HG03103 (cell line): ENCODE results near the gene ZCCHC13.
"Not testable (repeated sequence)": the region's sequence is repeated elsewhere in the genome, so short reads cannot be mapped to it uniquely, and the experiment has no call there.

Experiments used
- ATAC-seq: cut with Tn5 transposase; IDR thresholded peaks from one replicate; pipeline ENCODE4 v1.9.1; 2021; ENCODE audit warnings: low read depth; ENCODE audit not compliant: unreplicated experiment

ZCCHC13 gene

DNA sequence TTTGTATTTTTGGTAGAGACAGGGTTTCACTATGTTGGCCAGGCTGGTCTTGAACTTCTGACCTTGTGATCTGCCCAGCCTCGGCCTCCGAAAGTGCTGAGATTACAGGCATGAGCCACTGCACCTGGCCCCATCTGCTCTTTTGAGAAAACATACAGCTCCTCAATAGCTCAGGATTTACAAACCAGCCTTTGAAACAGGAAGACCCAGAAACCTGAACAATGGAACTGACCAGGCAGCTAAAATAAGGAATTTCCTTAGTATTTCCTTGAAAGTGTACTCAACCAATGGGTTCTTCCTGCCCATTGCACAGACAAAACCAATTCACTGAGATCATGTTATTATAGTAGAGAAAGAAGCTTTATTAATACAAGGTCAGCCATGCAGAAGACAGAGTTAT, 15.3 kb downstream of the ZCCHC13 start:
- not testable (repeated sequence) for ATAC-seq

DNA sequence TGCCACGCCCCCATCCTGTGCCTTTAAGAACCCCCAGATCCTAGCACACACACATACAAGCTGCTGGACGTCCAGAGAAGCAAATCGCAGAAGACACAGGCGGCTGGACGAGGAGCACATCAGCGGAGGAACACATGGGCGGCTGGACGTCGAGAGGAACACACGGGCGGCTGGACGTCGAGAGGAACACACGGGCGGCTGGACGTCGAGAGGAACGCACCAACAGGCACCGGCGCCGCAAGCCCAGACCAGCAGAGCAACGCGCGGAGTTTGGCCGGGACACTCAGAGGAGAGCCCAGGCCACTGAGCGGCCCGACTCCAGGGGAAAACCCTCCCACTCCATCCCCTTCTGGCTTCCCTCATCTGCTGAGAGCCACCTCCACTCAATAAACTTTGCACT, 17.2 kb downstream of the ZCCHC13 start:
- no peak for ATAC-seq

DNA sequence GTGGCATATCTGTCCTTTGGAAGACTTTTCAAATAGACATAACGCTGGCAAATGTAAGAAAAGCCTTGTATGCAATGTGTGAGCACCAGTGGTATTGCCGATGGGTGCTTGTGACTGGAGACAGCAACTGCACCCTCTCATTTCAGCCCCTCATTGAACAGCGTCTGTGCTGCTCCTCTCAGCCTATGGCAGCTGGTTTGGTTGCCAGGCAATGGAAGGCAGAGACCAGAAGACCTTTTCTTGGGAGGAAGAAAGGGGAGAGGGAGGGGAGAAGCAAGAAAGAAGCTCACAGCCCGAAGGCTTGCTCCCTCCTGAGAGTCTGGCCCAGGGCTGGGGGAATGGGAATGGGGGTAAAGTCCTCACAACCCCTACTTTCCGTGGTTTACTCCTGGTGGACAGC, 20.2 kb downstream of the ZCCHC13 start:
- no peak for ATAC-seq

DNA sequence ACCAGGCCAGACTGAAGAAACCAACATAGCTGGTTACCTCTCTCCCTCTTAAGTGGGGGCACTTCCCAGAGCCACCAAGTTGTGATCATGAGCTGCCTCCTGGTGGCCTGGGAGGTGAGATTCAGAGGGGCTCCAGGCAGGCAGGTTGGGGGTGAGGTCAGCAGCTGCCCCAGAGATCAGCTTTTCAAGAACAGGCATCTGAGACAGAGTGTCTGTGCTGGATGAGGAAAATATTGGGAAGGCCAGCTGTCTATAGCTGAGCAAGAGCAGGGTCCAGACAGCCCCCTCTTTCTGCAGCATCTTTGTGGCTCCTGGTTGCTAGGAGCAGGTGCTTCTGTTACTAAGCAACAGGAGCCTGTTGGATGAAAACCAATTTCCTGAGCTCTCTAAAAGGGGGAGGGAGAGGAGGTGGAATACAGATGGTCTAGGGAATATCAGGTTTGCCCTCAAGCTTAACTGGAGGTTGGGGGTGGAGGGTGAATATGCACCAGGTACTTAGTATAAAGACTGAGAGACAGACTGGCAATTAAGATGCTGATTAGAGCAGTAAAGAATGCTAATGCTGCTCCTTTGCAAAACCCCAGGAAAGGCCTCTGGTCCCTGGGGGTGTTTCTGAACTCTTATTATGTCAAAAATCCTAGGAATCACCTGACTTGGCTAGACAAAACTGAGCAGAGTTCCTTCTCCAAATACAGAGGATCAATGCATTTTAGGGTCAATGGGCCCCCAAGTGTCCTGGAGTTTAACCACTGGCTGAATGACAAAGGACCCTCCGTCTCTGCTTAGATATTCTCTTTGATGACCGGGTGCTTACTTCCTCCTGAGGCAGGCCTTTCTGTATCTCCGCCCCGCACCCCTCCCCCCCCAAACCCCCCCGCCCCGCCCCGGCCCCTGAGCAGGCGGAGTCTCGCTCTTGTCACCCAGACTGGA, 21.4 kb downstream of the ZCCHC13 start:
- ATAC-seq = no peak

DNA sequence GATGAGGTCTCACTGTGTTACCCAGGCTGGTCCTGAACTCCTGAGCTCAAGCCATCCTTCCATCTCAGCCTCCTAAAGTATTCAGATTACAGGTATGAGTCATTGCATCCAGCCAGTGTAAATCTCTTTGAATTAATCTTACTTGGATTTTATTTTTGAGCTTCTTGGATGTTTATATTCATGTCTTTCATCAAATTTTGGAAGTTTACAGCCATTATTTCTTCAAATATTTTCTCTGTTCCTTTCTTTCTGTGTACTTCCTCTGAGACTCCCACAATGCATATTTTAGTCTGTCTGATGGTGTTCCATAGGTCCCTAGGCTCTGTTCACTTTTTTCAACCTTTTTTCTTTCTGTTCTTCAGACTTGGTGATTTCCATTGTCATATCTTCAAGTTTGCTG, 34.9 kb downstream of the ZCCHC13 start:
- ATAC-seq = no peak

DNA sequence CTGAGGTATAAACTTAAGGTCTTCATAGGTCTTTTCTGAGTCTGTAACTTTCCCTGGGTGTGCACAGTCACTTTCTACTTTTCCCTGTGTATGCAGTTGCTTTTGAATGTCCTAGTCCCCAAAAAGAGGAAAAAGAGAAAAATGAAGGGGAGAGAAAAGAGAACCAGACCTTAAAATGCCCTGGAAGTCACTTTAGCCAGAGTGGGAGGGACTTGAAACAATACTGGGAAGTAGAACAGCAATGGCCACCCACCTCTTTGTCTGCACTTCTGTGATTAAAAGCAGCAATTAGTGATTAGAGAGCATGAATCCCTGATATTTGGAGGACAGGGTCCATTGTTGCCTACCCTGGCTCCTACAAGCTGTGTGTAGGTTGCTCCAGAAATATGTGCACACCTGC, 36.1 kb downstream of the ZCCHC13 start:
- no peak for ATAC-seq

DNA sequence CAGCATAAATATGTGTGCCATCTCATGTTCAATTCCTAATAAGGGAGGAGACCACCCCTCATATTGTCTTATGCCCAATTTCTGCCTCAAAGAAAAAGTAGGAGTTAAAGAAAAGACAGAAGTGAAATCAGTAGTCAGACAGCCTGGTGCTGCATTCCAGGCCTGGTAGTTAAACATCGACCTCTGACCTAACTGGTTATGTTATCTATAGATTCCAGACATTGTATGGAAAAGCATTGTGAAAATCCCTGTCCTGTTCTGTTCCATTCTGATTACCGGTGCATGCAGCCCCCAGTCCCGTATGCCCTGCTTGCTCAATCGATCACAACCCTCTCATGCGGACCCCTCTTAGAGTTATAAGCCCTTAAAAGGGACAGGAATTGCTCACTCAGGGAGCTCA, 38.2 kb downstream of the ZCCHC13 start:
- not testable (repeated sequence) for ATAC-seq

DNA sequence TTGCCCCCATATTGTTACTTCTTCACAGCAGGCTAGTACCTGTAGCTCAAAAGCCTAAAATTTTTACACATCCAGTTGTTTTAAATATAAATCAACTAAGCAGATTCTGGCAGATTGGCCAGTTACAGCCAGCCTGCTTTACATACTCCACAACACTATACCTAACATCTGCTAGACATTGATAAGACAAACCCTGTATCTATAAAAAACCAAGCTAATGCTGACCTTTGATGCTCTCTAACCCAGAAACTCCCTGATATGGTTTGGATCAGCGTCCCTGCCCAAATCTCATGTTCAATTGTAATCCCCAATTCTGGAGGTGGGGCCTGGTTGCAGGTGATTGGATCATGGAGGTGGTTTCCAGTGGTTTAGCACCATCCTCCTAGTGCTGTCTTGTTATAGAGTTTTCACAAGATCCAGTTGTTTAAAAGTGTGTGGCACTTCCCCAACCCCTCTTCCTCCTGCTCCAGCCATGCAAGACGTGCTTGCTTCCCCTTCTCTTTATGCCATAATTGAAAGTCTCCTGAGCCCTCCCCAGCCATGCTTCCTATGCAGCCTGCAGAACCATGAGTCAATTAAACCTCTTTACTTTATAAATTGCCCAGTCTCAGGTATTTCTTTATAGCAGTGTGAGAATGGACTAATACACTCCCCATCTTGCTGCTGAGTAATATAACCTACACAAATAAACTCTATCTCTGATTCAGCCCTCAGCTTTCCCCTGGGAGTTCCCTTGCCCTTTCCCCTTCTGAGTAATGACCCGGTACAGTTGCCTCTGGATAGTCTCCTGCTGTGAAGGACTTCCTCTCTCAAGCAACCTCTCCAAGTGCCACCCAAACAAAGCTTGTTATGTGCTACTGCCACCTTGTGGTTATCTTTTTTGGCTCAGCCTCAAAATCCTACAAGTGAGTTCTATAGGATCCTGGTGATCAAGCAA, 39.6 kb downstream of the ZCCHC13 start:
- ATAC-seq = peak; percentile 74

DNA sequence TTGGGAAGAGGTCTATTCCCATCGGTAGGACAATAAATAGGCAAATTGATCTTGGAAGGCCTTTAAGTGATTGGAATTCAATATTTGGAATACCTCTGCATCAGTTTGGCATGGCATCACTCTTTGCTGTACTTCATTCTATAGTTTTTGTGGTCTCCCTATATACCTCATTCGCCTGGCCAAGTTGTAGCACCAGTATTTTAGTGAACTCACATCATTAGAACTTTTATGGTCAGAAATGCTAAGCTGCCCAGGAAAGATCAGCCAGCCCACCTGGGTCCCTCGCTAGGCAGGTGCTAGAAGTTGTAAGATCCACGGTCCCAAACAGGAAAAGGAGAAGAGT, 40.3 kb downstream of the ZCCHC13 start:
- no peak for ATAC-seq

DNA sequence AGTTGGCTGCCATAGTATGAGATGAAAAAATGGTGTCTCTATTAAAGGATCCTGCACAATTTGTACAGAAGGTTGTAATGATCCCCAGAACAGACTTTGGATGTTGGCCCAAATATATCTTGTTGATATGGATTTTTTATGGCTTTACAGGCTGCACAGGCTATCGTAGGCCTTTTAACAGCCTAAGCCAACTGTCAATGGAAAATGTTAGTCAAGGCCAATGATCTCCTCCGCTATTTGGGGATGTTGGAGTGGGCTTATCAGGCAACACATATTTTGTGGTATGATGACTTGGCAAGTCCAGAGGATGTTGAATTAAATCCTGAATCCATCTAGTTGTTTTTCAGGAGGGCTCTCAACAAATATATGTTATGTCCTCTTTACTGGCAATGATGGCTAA, 42.1 kb downstream of the ZCCHC13 start:
- ATAC-seq = no peak

DNA sequence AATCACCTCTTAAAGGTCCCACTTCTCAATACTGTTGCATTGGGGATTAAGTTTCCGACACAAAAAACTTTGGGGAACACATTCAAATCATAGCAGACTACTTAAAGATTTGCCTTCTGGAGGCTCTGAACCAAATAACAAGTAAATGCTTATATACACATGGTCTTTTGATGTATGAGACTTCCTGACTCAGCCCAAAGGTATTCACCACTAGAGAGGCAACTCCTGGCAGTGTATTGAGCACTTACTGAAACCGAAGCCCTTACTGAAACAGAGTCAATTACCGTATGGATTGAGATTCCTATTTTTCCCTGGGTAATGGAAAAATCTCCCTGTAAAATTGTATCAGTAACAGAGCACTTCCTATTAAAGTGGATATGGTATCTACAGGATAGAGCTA, 45.4 kb downstream of the ZCCHC13 start:
- no peak for ATAC-seq

DNA sequence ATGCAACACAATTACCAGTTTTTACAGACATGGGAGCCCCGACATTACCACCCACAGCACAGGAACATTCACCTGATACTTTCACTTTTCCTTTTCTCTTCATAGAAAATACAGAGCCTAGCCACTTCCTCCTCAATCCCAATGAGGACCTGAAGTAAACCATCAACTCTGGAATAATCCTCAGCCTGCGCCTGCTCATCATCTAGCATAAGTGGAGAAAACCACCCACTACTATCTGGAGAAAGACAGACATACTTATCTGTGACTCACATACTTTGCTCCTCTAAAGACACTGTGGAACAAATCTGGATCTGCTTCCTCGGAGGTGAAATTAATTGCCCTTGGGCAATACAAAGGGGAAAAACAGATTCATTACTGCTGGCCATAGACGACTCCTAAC, 47.8 kb downstream of the ZCCHC13 start:
- ATAC-seq = no peak

DNA sequence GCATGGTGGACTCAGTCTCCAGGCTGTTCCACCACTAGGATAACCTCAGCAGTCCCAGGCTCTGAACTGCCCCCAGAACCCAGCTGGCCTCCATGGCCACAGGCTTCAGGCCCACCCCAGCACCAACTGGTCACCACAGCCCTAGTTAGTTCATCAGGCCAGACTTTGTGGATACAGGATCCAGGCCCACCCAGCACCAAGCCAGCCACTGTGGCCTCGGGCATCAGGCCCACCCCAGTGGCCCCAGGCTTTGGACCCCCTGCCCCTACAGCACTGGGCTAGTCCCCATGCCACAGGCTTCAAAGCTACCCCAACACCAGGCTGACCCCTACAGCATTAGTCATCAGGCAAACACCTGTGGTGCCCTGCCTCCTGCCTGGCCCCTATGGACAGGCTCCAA, 50.0 kb downstream of the ZCCHC13 start:
- ATAC-seq = no peak
